GM21737 (cell line): ENCODE measurements around the gene LIN7B.
"Not testable (repeated sequence)": the region's sequence is repeated elsewhere in the genome, so short reads cannot be mapped to it uniquely, and the experiment has no call there.

Source experiments
- ATAC-seq: cut with Tn5 transposase; IDR thresholded peaks from one replicate; pipeline ENCODE4 v1.9.1; 2021; ENCODE audit warnings: mild to moderate bottlenecking, moderate library complexity; ENCODE audit not compliant: unreplicated experiment

Gene LIN7B

GRCh38 chr19:49118565-49119410 lies 4.6 kb downstream of the LIN7B start, which contains the start of gene C19orf73:
Gene C19orf73, minus strand, starts transcription at chr19:49119143. Its CDS starts 121 bp downstream, at chr19:49119022.
- ATAC-seq, result peak; percentile 70

GRCh38 chr19:49119411-49120324 lies 5.5 kb downstream of the LIN7B start, which contains the start of gene PPFIA3:
Gene PPFIA3, plus strand, starts transcription at chr19:49119544. Its CDS starts 8,330 bp downstream, at chr19:49127874.
- ATAC-seq, result no peak

GRCh38 chr19:49120325-49120683 lies 6.1 kb downstream of the LIN7B start:
- no peak for ATAC-seq

GRCh38 chr19:49120868-49121267 lies 6.7 kb downstream of the LIN7B start:
- no peak for ATAC-seq

- ATAC-seq, result not testable (repeated sequence)
Measured at GRCh38 chr19:49121841-49122240, 7.7 kb downstream of the LIN7B start.

- not testable (repeated sequence) for ATAC-seq
Measured at GRCh38 chr19:49123285-49123684, 9.1 kb downstream of the LIN7B start.

GRCh38 chr19:49125025-49125731 lies 11.0 kb downstream of the LIN7B start:
- no peak for ATAC-seq

- ATAC-seq, result no peak
Measured at GRCh38 chr19:49126575-49126974, 12.4 kb downstream of the LIN7B start.

- not testable (repeated sequence) for ATAC-seq
Measured at GRCh38 chr19:49127225-49127624, 13.1 kb downstream of the LIN7B start.

- ATAC-seq, result peak; percentile 85
Measured at GRCh38 chr19:49127674-49128544, 13.7 kb downstream of the LIN7B start.

- ATAC-seq, result no peak
Measured at GRCh38 chr19:49128545-49129237, 14.5 kb downstream of the LIN7B start.

- ATAC-seq, result no peak
Measured at GRCh38 chr19:49129238-49129583, 15.0 kb downstream of the LIN7B start.

GRCh38 chr19:49130325-49130724 lies 16.2 kb downstream of the LIN7B start:
- ATAC-seq, result no peak

- ATAC-seq, result no peak
Measured at GRCh38 chr19:49132974-49133609, 18.9 kb downstream of the LIN7B start.

- no peak for ATAC-seq
Measured at GRCh38 chr19:49133621-49134454, 19.7 kb downstream of the LIN7B start.

- ATAC-seq, result no peak
Measured at GRCh38 chr19:49135686-49136085, 21.5 kb downstream of the LIN7B start.

GRCh38 chr19:49136771-49137171 lies 22.6 kb downstream of the LIN7B start:
- ATAC-seq, result no peak

- no peak for ATAC-seq
Measured at GRCh38 chr19:49140951-49141350, 26.8 kb downstream of the LIN7B start.
